Uterus (tissue), 4 donors: ENCODE data around the gene UTP25. TPM values are rescaled to one million over a fixed set of nuclear protein-coding genes. Genes with fewer than 3 reads are reported as not detected.

Experiments used
- DNase-seq, 2 donors: peaks; one replicate each; pipeline ENCODE4 v3.0.0-alpha.2; 2019 to 2020
- H3K27ac ChIP-seq, 2 donors: fragments of 200-600 bp; sonication (generic); 1 replicate in 1 of 2; 2 replicates in 1 of 2; pipeline ENCODE4 v1.5.1; 2016 to 2018
- H3K27me3 ChIP-seq, 2 donors: fragments of 200-600 bp; sonication (generic); one replicate each; pipeline ENCODE4 v1.5.1; 2018 to 2019; ENCODE audit warnings: control low read depth in 1 of 2
- H3K36me3 ChIP-seq, 2 donors: fragments of 200-600 bp; sonication (generic); one replicate each; pipeline ENCODE4 v1.5.1; 2019; ENCODE audit warnings: control low read depth in 1 of 2
- H3K4me1 ChIP-seq, 2 donors: fragments of 200-600 bp; sonication (generic); one replicate each; pipeline ENCODE4 v1.5.1; 2018 to 2019; ENCODE audit warnings: control low read depth in 1 of 2
- H3K4me3 ChIP-seq, 2 donors: fragments of 200-600 bp; sonication (generic); 1 replicate in 1 of 2; 2 replicates in 1 of 2; pipeline ENCODE4 v1.5.1; 2018 to 2019; ENCODE audit warnings: mild to moderate bottlenecking in 1 of 2
- H3K9me3 ChIP-seq, 2 donors: fragments of 200-600 bp; sonication (generic); one replicate each; pipeline ENCODE4 v1.5.1; 2019; ENCODE audit warnings: control low read depth in 1 of 2
- CTCF ChIP-seq, 4 experiments: fragments of 200-600 bp in 2 of 4; fragments of 450-650 bp in 2 of 4; sonication (generic) in 2 of 4; IDR thresholded peaks; one replicate each; pipeline ENCODE4 v1.5.1; 2016 to 2019; ENCODE audit warnings: antibody characterized with exemption in 4 of 4, mild to moderate bottlenecking in 2 of 4, moderate library complexity in 1 of 4
- POLR2A ChIP-seq, 2 donors: fragments of 450-650 bp; IDR thresholded peaks; one replicate each; pipeline ENCODE4 v1.6.1; 2016; ENCODE audit warnings: antibody characterized with exemption in 2 of 2, mild to moderate bottlenecking in 1 of 2, moderate library complexity in 1 of 2
- intact Hi-C: fragments of 100-400 bp; cut with DNase I; formaldehyde crosslinking; loops from one replicate; pipeline ENCODE4 v1.15.1; 2023; ENCODE audit warnings: low total_unique reads
- total RNA-seq, 4 donors: library from RNA; depleted of rRNA in 3 of 4; stranded (reverse); fragments of >200 nt in 3 of 4; gene quantifications; one replicate each; pipeline versions ENCODE4 v1.1.0 to v1.2.4, GENCODE V29; 2014 to 2023
- donor health status: DM: yes; HTN: yes; CAD: no.

Gene UTP25
- 10 to 100 TPM in 2 of 4 donors, 1 to 10 TPM in 2; 6.8 to 12.4 (median 8.8) TPM for total RNA-seq

GRCh38 chr1:209827384-209828262 lies at the start of gene UTP25:
Gene UTP25 (plus strand): TSS chr1:209827972. CDS start chr1:209828064, 92 bp downstream.
- Histone ChIP-seq H3K4me3 (peak within 1 kb of the TSS; percentile 56 to 79), H3K9me3 (no peaks in the 10 kb centered on the region), H3K4me1 (peaks cover 0 to 5% of the 10 kb centered on the region in 2 donors), H3K27me3 (no peaks in the 10 kb centered on the region), H3K36me3 (no peaks in the 10 kb centered on the region), H3K27ac (peak within 1 kb of the TSS; percentile 59 to 77)
- TF ChIP-seq CTCF (IDR thresholded peaks at IDR 0.05): peak; percentile 70 to 87 (median 78)
- TF ChIP-seq POLR2A (IDR thresholded peaks at IDR 0.05): peak in 1 of 2 donors; percentile 43
- intact Hi-C loops: no loop called here
- DNase-seq: peak; percentile 92 to 95

- H3K4me1 ChIP-seq: no peaks in the 10 kb centered on the region
- intact Hi-C loops: no loop called here
- no peaks in the 10 kb centered on the region for H3K27me3 ChIP-seq
- DNase-seq: no peak
- no peak overlapping the region for H3K4me3 ChIP-seq
- H3K9me3 ChIP-seq: no peaks in the 10 kb centered on the region
- no peak for TF ChIP-seq CTCF (IDR thresholded peaks at IDR 0.05)
- TF ChIP-seq POLR2A (IDR thresholded peaks at IDR 0.05): no peak
- H3K27ac ChIP-seq: no peak overlapping the region
- no peaks in the 10 kb centered on the region for H3K36me3 ChIP-seq
Measured at GRCh38 chr1:209778102-209778501, 49.7 kb upstream of the UTP25 start.

- intact Hi-C loops: no loop called here
Measured at GRCh38 chr1:209780268-209780667, 47.5 kb upstream of the UTP25 start.

GRCh38 chr1:209783386-209783785 lies 44.4 kb upstream of the UTP25 start:
- Histone ChIP-seq H3K27ac (no peak overlapping the region), H3K27me3 (no peaks in the 10 kb centered on the region), H3K4me1 (no peaks in the 10 kb centered on the region), H3K36me3 (no peaks in the 10 kb centered on the region), H3K9me3 (no peaks in the 10 kb centered on the region), H3K4me3 (peak overlapping the region in 1 of 2 donors; percentile 60)
- TF ChIP-seq POLR2A (IDR thresholded peaks at IDR 0.05): no peak
- TF ChIP-seq CTCF (IDR thresholded peaks at IDR 0.05): no peak
- DNase-seq: no peak
- intact Hi-C loops: no loop called here

More at GRCh38 chr1:209780268-209780667, 47.5 kb upstream of the UTP25 start:
- no peak for TF ChIP-seq CTCF (IDR thresholded peaks at IDR 0.05)
- TF ChIP-seq POLR2A (IDR thresholded peaks at IDR 0.05): no peak
- H3K27me3 ChIP-seq: no peaks in the 10 kb centered on the region
- H3K4me3 ChIP-seq: no peak overlapping the region
- no peaks in the 10 kb centered on the region for H3K36me3 ChIP-seq
- no peaks in the 10 kb centered on the region for H3K4me1 ChIP-seq
- no peak for DNase-seq
- H3K27ac ChIP-seq: no peak overlapping the region
- H3K9me3 ChIP-seq: no peaks in the 10 kb centered on the region
